GM19395 (cell line): Measurements from ENCODE around the gene ZNF57.
"Not testable (repeated sequence)": the region's sequence is repeated elsewhere in the genome, so short reads cannot be mapped to it uniquely, and the experiment has no call there.

Source experiments
- ATAC-seq: cut with Tn5 transposase; IDR thresholded peaks from one replicate; pipeline ENCODE4 v1.9.1; 2021; ENCODE audit warnings: mild to moderate bottlenecking, moderate library complexity; ENCODE audit not compliant: unreplicated experiment

The ZNF57 gene

GRCh38 chr19:2950286-2951124, 49.8 kb downstream of the ZNF57 start:
- ATAC-seq: peak; percentile 92

GRCh38 chr19:2952953-2953481, 52.3 kb downstream of the ZNF57 start:
- ATAC-seq: no peak

GRCh38 chr19:2957160-2957559, 56.4 kb downstream of the ZNF57 start:
- ATAC-seq: no peak

- ATAC-seq: no peak
These were observed 59.4 kb downstream of the ZNF57 start for GRCh38 chr19:2960120-2960519.

- no peak for ATAC-seq
These were observed 61.4 kb downstream of the ZNF57 start for GRCh38 chr19:2962018-2962670.

- ATAC-seq: no peak
These were observed 62.4 kb downstream of the ZNF57 start for GRCh38 chr19:2963122-2963521.

- not testable (repeated sequence) for ATAC-seq
These were observed 62.9 kb downstream of the ZNF57 start for GRCh38 chr19:2963631-2964030.

GRCh38 chr19:2964874-2965273, 64.1 kb downstream of the ZNF57 start:
- ATAC-seq: no peak

- no peak for ATAC-seq
These were observed 67.2 kb downstream of the ZNF57 start for GRCh38 chr19:2967972-2968371.
